Fibroblast of the aortic adventitia (primary cell): ENCODE results near the gene UQCC2. TPM values are rescaled to one million over a fixed set of nuclear protein-coding genes. Genes with fewer than 3 reads are reported as not detected.

ENCODE experiments used
- DNase-seq: peaks from one replicate; pipeline ENCODE4 v3.0.0-alpha.2; 2010; ENCODE audit warnings: low read depth
- H3K4me3 ChIP-seq: 2 replicates; pipeline ENCODE4 v1.5.1; 2011; ENCODE audit warnings: low read depth, mild to moderate bottlenecking, control low read depth, low read length, moderate library complexity
- total RNA-seq: library from RNA; depleted of rRNA; stranded (reverse); fragments of >200 nt; gene quantifications from 2 replicates; pipeline ENCODE4 v1.2.3, GENCODE V29; 2012; ENCODE audit warnings: low replicate concordance
- TF ChIP-seq, protein P1 (sequence below): IDR thresholded peaks from 2 replicates; pipeline ENCODE4 v1.5.1; 2011; ENCODE audit warnings: mild to moderate bottlenecking, low read length, control low read depth, inconsistent platforms; ENCODE audit not compliant: insufficient read depth

The UQCC2 gene
- total RNA-seq, 1 donor, result 20.2 TPM

DNA sequence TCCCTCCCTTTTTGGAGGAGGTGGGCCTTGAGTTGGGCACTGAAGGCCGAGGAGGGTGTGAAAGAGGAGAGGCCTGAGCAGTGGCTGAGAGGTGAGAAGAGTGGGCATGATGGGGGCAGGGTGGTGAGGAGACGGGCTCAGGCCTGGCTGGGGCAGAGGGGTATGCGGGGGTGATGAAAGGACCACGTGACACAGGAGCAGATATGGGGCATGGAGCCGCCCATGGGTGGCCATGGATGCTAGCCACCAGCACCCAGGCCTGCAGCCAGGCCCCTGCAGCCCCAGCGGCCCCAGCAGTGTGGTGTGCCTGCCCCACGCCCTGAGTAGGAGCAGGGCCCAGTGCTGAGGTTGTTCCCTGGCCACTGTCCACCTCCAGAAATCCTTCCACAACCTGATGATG is 26.5 kb downstream of the UQCC2 start:
- H3K4me3 ChIP-seq, result no peak overlapping the region
- no peak for DNase-seq

DNA sequence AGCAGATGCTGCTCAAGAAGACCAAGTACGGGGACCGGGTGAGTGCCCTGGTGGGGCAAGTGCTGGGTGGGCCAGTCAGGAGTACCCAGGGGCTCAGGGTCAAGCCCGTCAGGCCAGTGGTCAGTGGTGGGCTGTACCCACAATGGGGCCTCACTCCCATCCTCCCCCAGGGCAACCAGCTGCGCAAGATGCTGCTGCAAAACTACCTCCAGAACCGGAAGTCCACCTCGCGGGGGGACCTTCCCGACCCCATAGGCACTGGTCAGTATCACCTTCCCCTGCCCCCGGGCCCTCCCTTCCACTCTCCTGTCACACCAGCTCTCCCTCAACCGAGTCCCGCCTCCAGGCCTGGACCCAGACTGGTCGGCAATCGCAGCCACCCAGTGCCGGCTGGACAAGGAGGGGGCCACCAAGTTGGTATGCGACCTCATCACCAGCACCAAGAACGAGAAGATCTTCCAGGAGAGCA is 27.0 kb downstream of the UQCC2 start:
- no peak for DNase-seq
- H3K4me3 ChIP-seq, result no peak overlapping the region
- TF ChIP-seq, protein P1, sequence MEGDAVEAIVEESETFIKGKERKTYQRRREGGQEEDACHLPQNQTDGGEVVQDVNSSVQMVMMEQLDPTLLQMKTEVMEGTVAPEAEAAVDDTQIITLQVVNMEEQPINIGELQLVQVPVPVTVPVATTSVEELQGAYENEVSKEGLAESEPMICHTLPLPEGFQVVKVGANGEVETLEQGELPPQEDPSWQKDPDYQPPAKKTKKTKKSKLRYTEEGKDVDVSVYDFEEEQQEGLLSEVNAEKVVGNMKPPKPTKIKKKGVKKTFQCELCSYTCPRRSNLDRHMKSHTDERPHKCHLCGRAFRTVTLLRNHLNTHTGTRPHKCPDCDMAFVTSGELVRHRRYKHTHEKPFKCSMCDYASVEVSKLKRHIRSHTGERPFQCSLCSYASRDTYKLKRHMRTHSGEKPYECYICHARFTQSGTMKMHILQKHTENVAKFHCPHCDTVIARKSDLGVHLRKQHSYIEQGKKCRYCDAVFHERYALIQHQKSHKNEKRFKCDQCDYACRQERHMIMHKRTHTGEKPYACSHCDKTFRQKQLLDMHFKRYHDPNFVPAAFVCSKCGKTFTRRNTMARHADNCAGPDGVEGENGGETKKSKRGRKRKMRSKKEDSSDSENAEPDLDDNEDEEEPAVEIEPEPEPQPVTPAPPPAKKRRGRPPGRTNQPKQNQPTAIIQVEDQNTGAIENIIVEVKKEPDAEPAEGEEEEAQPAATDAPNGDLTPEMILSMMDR, result no peak

More for the DNA sequence above, 26.5 kb downstream of the UQCC2 start:
- TF ChIP-seq, protein P1, result no peak

DNA sequence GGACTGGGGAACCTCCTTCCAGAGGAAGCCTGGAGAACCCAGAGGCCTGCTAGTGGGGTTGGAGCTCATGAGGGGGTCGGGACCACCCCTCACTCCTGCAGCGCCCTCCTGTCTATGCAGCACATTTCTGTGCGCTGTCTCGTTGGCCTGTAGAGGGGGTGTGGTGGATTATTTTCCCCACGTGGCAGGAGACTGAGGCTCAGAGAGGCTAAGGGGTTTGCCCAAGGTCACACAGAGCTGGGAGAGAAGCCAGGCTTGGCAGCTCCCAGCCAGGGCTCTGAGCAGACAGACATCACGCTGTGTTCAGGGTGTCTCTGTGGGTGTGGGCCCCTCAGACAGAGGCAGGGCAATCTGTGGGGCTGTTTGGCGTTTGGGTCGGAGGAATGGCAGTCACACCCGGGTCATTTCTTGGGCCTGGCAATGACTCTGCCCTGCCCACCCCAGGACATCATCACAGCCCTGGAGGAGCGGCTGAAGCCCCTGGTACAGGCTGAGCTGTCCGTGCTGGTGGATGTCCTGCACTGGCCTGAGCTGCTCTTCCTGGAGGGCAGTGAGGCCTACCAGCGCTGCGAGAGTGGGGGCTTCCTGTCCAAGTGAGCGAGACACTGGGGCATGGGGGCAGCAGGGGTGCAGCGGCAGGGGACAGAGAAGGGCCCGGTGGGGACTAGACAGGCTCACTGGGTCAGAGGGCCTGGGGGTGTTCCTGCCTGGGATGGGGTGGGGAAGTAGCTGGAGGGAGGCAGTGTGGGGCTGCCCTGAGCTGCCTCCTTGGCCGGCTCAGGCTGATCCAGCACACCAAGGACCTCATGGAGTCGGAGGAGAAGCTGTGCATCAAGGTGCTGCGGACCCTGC is 27.7 kb downstream of the UQCC2 start:
- no peak for DNase-seq
- TF ChIP-seq, protein P1, result no peak
- H3K4me3 ChIP-seq, result no peak overlapping the region

DNA sequence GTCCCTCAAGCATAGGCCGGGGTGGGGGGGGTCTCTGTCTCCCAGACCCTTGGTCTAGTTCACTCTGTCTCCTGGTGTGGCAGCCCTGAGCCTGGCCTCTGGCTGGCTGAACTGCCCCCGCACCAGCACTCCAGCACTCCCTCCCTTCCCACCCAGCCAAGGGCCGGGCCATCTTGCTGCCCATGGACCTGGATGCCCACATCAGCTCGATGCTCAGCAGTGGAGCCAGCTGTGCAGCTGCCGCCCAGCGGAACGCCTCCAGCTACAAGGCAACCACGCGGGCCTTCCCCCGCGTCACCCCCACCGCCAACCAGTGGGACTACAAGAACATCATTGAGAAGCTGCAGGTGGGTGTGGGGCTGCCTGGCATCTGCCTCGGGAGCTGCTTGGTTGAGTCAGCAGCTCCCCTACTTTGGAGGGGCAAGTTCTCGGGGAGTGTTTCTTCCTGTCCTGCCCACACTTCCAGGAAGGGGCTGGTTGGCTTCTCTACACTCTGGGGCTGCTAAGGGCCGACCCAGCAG is 28.4 kb downstream of the UQCC2 start:
- DNase-seq, result no peak
- TF ChIP-seq, protein P1, result no peak
- H3K4me3 ChIP-seq, result no peak overlapping the region

DNA sequence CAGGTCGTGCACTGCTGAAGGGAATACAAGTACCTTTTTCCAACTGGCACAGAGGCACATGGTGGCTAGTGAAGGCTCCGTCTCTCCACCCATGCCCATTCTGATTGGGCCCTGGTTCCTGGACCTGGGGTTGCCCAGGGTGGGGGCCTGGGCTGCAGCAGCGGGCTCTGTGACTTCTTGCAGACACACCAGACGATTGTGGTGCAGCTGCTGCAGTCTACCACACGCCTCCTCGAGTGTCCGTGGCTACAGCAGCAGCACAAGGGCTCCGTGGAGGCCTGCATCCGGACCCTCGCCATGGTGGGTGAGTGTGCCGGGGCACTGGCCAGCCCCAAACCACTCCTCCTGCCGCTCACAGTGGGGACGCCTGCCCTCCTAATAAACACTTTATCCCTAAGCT is 29.2 kb downstream of the UQCC2 start:
- TF ChIP-seq, protein P1, result no peak
- no peak for DNase-seq
- H3K4me3 ChIP-seq, result no peak overlapping the region

DNA sequence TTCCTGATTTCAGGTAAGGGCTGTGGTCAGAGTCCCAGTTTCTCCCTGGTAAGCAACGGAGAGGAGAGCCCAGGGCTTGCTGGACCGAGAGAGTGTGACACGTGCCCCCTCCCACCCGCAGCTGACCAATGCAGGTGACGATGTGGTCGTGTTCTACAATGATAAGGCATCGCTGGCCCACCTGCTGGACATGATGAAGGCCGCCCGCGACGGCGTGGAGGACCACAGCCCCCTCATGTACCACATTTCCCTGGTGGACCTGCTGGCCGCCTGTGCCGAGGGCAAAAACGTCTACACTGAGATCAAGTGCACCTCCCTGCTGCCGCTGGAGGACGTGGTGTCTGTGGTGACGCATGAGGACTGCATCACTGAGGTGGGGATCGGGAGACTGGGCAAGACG is 31.7 kb downstream of the UQCC2 start:
- DNase-seq, result no peak
- TF ChIP-seq, protein P1, result no peak
- no peak overlapping the region for H3K4me3 ChIP-seq
